ENCODE data around the gene AADACL4. TPM values are rescaled to one million over a fixed set of nuclear protein-coding genes. Genes with fewer than 3 reads are reported as not detected.
A peak's percentile ranks its signal among the peaks of the same experiment; 100 is the strongest.

The AADACL4 gene
- total RNA-seq, 4 donors from 2014 or later = not detected

DNA sequence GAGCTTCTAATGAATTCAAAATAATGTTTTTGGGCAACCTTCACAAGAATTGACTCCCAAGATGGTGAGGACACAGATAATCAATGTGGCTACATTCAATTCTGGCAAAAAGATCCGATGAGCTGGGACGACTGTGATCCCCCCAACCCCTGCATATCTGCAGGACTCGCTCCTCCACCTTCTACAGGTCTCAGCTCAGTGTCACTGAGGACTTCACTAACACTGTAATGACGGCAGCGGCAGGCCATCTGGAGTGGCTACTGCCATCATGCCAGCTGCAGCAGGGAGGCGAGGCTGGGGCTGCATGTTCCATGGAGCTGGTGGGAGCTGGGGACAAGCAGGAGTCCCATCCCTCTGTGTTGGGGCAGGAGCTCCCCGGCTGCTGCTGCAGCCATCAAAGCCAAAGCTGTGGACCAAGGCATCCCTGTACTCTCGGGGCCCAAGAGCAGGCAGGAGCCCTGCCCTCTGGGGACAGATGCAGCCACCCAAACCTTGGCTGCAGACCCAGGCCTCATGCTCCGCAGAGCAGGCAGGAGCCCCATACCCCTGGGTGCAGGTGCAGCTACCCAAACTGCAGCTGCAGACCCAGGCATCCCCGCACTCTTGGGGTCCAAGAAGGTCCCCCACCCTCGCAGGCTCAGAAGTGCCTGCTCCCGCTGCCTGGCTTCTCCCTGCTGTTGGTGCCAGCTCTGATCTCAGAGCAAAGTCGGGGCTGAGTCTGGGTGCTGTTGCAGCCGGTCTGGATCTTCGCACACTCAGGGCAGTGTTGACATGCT, 13.7 kb upstream of the AADACL4 start:
- no peak for ATAC-seq
- TF ChIP-seq POLR2AphosphoS5 (IDR thresholded peaks at IDR 0.05) = no peak
- TF ChIP-seq, protein P1, sequence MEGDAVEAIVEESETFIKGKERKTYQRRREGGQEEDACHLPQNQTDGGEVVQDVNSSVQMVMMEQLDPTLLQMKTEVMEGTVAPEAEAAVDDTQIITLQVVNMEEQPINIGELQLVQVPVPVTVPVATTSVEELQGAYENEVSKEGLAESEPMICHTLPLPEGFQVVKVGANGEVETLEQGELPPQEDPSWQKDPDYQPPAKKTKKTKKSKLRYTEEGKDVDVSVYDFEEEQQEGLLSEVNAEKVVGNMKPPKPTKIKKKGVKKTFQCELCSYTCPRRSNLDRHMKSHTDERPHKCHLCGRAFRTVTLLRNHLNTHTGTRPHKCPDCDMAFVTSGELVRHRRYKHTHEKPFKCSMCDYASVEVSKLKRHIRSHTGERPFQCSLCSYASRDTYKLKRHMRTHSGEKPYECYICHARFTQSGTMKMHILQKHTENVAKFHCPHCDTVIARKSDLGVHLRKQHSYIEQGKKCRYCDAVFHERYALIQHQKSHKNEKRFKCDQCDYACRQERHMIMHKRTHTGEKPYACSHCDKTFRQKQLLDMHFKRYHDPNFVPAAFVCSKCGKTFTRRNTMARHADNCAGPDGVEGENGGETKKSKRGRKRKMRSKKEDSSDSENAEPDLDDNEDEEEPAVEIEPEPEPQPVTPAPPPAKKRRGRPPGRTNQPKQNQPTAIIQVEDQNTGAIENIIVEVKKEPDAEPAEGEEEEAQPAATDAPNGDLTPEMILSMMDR (IDR thresholded peaks at IDR 0.05) = no peak
- TF ChIP-seq EP300 (IDR thresholded peaks at IDR 0.05) = no peak
- no peak for TF ChIP-seq POLR2A (IDR thresholded peaks at IDR 0.05)
- no peaks in the 10 kb centered on the region for H3K4me1 ChIP-seq
- H3K4me3 ChIP-seq = no peak overlapping the region
- no peaks in the 10 kb centered on the region for H3K9me3 ChIP-seq
- no peaks in the 10 kb centered on the region for H3K36me3 ChIP-seq
- no peak overlapping the region for H3K27ac ChIP-seq
- 100% methylated on average over 3 of the region's 15 CpGs; no CpG with 5 or more reads in 1 of the 2 donors for WGBS, 2 donors (ENCODE audit: low coverage in 1 of 2)
- peaks cover 5% of the 10 kb centered on the region for H3K27me3 ChIP-seq

GRCh38 chr1:12630946-12631530, 12.8 kb upstream of the AADACL4 start:
- no peak overlapping the region for H3K27ac ChIP-seq
- no peak overlapping the region for H3K4me3 ChIP-seq
- no peaks in the 10 kb centered on the region for H3K36me3 ChIP-seq
- TF ChIP-seq EP300 (IDR thresholded peaks at IDR 0.05) (no peak), POLR2A (IDR thresholded peaks at IDR 0.05) (no peak), POLR2AphosphoS5 (IDR thresholded peaks at IDR 0.05) (no peak)
- TF ChIP-seq, protein P1 (IDR thresholded peaks at IDR 0.05) = no peak
- H3K9me3 ChIP-seq = no peaks in the 10 kb centered on the region
- 83% methylated on average over 1 of the region's 6 CpGs; no CpG with 5 or more reads in 1 of the 2 donors for WGBS, 2 donors (ENCODE audit: low coverage in 1 of 2)
- ATAC-seq = no peak
- H3K4me1 ChIP-seq = no peaks in the 10 kb centered on the region
- H3K27me3 ChIP-seq = peaks cover 5% of the 10 kb centered on the region

DNA sequence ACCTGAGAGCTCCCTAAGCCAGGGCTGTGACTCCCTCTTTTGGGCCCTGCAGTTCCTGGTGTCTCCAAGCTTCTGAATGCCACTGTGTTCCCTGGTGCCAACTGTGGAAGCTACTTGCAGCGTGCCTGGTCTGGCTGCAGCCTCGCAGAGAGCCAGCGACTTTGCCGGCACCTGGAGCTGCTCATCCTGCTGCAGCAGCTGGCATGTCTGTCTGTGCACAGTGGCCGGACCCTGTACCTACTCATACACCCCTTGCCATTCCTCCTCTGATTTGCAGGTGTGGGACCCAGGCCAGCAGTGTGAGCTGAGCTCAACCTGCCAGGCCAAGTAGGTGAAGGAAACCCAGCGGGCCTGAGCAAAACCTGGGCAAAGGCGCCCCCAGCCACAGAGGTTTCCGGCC, 12.3 kb upstream of the AADACL4 start:
- 100% methylated on average over 1 of the region's 8 CpGs; no CpG with 5 or more reads in 1 of the 2 donors for WGBS, 2 donors (ENCODE audit: low coverage in 1 of 2)

DNA sequence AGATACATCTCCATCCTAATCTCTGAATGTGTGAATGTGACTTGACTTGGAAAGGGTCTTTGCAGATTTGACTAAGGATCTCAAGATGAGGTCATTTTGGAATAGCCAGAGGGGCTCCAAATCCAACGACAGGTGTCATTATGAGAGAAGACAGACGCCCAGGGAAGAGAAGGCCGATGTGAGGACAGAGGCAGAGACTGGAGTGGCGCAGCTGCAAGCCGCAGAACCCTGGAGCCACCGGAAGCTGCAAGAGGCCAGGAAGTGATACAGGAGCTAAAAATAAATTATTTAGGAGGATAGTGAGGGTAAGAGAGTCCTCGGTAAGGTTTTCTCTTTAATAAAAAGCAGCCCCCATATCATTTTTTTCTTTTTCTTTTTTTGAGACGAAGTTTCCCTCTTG, 9.7 kb upstream of the AADACL4 start:
- Histone ChIP-seq H3K4me1 (peaks cover 0 to 6% (median 0%) of the 10 kb centered on the region in 3 donors), H3K27ac (peak overlapping the region in 1 of 4 donors; percentile 23), H3K4me3 (no peak overlapping the region), H3K27me3 (peaks cover 5% of the 10 kb centered on the region), H3K36me3 (no peaks in the 10 kb centered on the region), H3K9me3 (peaks cover 0 to 2% (median 0%) of the 10 kb centered on the region in 3 donors)
- no peak for ATAC-seq
- TF ChIP-seq POLR2A (IDR thresholded peaks at IDR 0.05) (no peak), POLR2AphosphoS5 (IDR thresholded peaks at IDR 0.05) (no peak), EP300 (IDR thresholded peaks at IDR 0.05) (no peak)
- TF ChIP-seq, protein P1 (IDR thresholded peaks at IDR 0.05) = no peak
- 61 to 67% methylated on average over 7 of the region's 8 CpGs for WGBS, 2 donors (ENCODE audit: low coverage in 1 of 2)

More for the DNA sequence above, 12.3 kb upstream of the AADACL4 start:
- H3K9me3 ChIP-seq = no peaks in the 10 kb centered on the region
- no peak overlapping the region for H3K27ac ChIP-seq
- H3K27me3 ChIP-seq = peaks cover 5% of the 10 kb centered on the region
- TF ChIP-seq POLR2A (IDR thresholded peaks at IDR 0.05) (no peak), POLR2AphosphoS5 (IDR thresholded peaks at IDR 0.05) (no peak), EP300 (IDR thresholded peaks at IDR 0.05) (no peak)
- TF ChIP-seq, protein P1 (IDR thresholded peaks at IDR 0.05) = no peak
- H3K4me1 ChIP-seq = peaks cover 0 to 1% (median 0%) of the 10 kb centered on the region in 3 donors
- H3K36me3 ChIP-seq = no peaks in the 10 kb centered on the region
- no peak overlapping the region for H3K4me3 ChIP-seq
- no peak for ATAC-seq

Data from gastroesophageal sphincter (tissue), 4 donors.